Posterior vena cava (tissue), 2 donors: ENCODE results near the gene CXCR6. TPM values are rescaled to one million over a fixed set of nuclear protein-coding genes. Genes with fewer than 3 reads are reported as not detected.

Experiments
- DNase-seq: peaks from one replicate; pipeline ENCODE4 v3.0.0-alpha.2; 2020; ENCODE audit warnings: low spot score
- intact Hi-C, 2 donors: fragments of 100-400 bp; cut with DNase I; formaldehyde crosslinking; loops; one replicate each; pipeline versions ENCODE4 v1.14.1 to v1.14.2; 2022 to 2023
- total RNA-seq, 2 donors: library from RNA; stranded (reverse); fragmentation: NEBNext Ultra II Directional; extraction: Animal tissue kit (Norgen Biotek cat#: 25700); gene quantifications; one replicate each; pipeline ENCODE4 v1.2.1, GENCODE V29; 2021
- donor health status: DM: yes; HTN: yes; CAD: no.
- donor health status: DM: yes; HTN: yes; CAD: no.

CXCR6 gene
- total RNA-seq, 2 donors from 2014 or later, result 0.42 to 0.76 TPM

DNA sequence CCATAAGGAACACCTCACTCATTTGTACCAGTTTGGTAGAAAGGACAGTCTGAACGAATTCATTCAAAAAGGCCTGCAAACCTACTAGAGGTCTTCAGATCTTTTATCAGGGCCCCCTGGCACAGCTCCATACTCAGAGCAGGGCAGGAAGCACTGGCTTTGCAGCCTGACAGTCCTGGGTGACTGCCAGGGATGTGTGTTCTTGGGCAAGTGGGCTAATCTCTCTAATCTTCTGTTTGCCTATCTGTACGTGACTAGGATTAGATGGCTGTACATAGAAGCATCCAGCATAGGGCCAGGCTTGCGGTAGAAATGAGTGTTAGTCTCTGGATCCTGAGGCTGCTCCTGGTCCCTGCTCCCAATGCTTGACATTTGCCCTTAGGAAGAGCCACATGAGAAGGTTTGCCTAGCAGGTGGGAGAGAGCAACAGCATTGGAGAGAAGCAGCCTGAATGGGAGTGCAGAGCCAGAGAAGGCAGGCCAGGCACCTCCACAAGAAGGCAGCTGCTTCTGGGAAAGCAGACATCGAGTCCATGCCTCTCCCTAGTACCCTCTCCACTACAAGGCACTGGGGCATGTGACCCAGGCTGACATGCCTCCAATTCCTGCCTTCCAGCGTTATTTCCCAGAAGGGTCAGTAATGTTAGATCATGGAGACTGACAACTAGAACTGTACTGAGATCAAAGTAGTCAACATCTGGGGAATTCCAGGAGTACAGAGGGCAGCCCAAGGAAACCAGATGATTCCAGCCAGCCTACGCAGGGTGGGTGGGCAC is 1.0 kb upstream of the CXCR6 start:
- no peak for DNase-seq
- intact Hi-C loops, result no loop called here

DNA sequence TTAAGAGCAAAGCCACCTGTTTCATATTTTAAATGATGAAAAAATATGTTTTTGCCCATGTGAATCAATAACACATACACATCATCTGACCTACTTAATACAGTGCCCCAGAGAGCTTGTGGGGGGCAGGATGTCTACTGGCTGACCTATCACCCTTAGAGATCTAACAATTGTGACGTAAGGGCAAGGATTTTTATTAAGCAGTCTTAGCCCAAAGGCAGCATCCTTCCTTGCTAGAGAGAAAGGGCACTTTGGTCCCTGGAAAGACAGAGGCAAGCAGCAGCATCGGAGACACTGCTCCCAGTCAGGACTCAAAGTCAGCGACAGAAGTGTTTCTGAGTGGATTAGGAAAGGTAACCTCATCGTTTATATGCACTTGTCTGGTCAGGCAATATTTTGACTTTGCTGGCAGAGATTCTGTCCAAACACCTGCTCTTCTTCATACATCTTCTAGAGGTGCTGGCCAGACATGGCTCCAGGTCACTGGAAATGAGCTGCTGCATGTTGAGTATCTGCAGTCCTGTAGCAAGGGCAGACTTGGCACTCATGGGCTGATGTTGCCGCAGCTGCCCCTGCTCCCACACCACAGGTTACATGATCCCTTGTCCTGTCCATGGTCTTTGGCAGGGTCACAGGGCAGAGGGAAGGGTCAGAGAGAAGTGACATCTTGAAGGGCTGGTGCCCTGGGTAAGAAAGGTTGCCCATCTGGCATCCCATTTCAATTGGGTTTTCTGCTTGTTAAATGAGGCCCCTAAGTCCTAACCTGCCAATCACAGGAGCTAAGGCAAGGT is 1.8 kb downstream of the CXCR6 start:
- intact Hi-C loops, result no loop called here
- no peak for DNase-seq

DNA sequence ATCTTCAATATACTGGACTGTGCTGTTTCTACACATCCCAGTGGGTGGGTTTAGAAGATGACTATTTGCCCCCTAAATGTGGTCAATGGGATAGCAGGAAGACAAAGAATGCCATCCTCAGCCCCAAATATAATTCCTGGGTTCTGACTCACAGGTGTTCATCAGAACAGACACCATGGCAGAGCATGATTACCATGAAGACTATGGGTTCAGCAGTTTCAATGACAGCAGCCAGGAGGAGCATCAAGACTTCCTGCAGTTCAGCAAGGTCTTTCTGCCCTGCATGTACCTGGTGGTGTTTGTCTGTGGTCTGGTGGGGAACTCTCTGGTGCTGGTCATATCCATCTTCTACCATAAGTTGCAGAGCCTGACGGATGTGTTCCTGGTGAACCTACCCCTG is 3.0 kb downstream of the CXCR6 start:
- no peak for DNase-seq
- intact Hi-C loops, result no loop called here

DNA sequence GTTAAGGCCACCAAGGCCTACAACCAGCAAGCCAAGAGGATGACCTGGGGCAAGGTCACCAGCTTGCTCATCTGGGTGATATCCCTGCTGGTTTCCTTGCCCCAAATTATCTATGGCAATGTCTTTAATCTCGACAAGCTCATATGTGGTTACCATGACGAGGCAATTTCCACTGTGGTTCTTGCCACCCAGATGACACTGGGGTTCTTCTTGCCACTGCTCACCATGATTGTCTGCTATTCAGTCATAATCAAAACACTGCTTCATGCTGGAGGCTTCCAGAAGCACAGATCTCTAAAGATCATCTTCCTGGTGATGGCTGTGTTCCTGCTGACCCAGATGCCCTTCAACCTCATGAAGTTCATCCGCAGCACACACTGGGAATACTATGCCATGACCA is 3.6 kb downstream of the CXCR6 start:
- no peak for DNase-seq
- intact Hi-C loops, result no loop called here

DNA sequence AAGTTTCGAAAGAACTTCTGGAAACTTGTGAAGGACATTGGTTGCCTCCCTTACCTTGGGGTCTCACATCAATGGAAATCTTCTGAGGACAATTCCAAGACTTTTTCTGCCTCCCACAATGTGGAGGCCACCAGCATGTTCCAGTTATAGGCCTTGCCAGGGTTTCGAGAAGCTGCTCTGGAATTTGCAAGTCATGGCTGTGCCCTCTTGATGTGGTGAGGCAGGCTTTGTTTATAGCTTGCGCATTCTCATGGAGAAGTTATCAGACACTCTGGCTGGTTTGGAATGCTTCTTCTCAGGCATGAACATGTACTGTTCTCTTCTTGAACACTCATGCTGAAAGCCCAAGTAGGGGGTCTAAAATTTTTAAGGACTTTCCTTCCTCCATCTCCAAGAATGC is 4.1 kb downstream of the CXCR6 start:
- no peak for DNase-seq
- intact Hi-C loops, result no loop called here

DNA sequence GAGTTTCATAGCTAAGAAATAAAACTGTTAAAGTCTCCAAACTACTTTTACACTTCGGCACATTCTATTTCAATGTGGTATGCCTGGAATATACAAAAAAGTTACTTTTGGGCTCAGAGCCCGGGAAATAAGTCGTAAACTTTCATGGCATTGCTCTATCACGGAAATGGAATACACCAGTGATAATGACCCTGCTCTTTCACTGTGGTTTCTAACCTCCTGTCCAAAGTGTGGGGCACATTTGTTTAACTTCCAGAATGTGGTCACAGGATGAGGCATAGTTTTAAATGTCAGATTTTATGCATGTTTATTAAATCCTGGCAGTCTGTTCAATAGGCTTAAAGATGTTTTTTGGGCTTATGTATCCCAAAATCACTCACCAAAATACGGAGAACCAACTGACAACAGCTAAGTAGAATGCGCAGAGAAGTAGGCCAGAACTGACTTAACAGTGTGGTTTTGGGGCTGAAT is 5.1 kb downstream of the CXCR6 start:
- intact Hi-C loops, result no loop called here
- no peak for DNase-seq

DNA sequence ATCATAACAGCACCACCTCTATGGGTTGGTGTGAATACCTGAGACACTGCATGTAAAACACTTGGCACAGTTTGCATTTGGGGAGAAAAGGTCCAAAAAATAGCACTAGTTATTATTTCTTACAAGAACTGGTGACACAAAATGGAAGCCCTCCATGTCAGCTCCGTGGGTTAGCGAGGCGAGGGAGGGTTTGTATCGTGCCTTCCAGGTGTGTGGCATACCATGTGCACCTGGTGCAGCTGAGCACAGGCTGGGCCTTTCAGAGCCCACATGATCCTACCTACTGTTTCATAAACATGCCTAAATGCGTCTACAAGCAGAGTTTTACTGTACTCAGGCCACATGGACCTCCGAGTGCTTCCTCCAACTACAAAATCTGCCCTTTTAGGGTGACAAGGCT is 5.6 kb downstream of the CXCR6 start:
- DNase-seq, result no peak
- intact Hi-C loops, result no loop called here

DNA sequence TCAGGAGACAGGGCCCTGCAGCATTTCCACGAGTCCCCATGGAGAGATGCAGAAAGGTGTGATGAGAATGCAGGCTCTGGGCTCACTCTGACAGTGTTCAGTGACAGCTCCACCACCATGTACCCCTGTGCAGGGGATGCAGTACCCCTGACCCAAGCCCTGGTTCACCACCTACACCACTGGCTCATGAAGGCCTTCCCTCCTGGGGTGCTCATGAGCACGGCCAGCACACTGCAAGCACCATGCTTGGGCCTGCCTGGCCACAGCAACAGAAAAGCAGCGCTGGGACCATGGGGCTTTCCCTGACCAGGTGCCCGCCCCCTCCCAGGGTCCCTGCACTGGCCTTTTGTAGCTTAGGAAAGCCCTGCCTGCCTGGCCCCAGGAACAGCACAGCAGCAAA is 6.2 kb downstream of the CXCR6 start:
- intact Hi-C loops, result no loop called here
- DNase-seq, result no peak

DNA sequence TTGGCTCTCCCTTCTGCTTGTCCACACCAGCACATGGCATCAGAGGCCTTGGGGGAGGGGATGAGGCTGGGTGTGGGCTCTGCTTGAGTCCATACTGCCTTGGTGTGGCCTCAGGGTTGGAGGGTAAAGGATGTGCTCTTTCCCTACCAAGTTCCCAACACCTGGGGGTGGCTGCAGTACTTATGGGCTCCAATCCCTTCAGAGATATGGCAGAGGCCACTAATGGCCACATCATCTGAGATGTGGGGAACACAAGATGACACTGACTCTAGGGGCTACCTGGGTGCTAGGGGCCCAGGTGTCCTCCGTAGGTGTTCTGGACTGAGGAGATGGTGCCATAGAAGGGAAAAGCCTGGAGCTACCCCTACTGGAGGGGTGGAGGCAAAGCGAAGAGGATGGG is 6.9 kb downstream of the CXCR6 start:
- no peak for DNase-seq
- intact Hi-C loops, result no loop called here

DNA sequence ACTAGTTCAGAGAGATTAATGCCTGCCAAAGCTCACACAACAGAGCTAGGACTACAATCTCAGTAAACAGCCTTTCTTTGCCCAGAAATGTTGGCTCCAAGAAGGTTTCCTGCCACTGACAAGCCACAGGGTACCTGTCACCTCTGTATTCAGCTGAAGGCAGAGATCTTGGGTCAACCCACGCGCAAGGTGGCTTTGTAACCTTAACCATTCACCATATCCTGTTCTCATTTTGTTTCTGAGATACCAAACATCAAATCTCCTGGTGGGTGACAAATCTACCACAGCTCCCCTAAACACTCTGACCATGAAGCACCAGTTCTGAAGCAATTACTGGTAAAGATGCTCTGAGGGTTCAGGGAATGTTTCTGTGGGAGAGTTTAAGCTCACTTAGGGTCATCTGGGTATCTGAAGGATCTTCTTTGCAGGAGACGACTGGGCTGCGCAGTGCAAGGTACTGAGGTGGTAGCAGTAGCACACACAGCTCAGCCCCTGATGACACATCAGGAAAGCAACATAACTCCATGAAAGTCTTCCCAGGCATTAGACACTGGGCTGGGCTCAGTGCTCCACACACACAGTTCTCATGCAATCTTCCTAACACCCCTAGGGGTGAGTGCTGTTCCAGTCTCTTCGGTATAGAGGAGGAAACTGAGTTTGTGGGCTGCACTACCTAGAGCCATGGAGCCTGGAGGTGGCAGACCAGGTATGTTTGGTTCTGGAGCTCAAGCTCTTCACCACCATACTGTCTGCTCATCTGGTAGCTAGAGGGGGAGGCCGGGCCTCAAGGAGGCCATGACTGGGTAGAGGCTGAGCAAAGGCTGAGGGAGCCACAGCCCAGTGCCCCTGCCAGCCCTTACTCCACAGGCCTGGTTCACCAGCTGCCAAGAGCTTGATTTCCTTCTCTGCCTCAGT is 7.7 kb downstream of the CXCR6 start:
- no peak for DNase-seq
- intact Hi-C loops, result no loop called here

DNA sequence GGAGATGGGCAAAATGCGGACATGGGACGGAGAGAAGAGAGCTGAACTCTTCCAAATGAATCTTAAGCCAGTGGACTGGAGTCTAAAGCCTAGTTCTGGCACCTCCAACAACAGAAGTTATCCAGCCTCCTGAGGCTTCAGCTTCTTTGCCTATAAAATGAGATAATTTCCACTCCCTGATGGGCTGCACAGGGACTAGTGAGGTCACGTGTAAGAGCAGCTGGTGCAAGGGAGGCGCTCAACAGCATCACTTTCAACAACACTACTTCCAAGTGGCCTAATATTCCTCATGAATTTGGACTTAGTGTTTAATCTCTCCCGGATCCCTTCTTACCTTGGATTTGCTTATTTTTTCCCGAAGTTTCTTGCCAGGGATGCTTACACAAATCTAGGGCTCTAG is 8.7 kb downstream of the CXCR6 start:
- intact Hi-C loops, result no loop called here
- no peak for DNase-seq

DNA sequence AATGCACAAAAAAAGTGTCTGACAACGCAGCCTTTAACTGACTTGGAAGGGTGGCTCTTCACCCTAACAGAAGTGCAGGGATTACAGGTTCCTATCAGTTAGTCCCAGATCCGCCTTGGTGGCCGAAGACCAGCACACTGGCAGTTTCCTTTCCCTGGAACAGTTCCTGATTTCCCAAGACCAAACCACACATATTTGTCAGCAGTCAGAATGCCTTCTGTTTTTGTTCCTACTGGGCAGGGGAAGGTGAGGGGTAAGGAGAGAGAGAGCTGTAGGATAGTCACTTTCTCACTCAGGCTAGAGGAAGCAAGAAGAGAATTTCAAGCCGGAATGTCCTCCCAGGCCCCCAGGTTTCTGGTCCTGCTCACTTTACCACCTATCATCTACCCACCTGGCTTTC is 9.2 kb downstream of the CXCR6 start:
- intact Hi-C loops, result no loop called here
- no peak for DNase-seq

DNA sequence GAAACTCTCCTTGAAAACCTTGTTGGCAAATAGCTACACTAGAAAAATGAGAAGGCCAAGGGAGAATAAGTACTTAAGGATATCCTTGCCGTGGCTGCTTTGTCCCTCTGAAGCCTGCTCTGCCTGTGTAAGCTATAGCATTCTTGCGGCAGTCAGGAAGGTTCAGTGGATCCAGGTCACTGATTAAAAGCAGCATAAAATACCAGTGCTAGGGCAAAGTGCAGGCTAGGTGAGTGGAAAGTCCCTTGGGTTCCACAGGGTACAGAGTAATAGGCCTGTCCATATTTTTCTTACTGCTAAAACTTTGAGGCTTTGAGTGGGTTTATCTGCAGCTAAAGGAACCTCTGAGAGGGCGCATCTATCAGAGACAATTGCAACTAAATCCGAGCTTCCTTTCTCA is 10.3 kb downstream of the CXCR6 start:
- intact Hi-C loops, result no loop called here
- no peak for DNase-seq

DNA sequence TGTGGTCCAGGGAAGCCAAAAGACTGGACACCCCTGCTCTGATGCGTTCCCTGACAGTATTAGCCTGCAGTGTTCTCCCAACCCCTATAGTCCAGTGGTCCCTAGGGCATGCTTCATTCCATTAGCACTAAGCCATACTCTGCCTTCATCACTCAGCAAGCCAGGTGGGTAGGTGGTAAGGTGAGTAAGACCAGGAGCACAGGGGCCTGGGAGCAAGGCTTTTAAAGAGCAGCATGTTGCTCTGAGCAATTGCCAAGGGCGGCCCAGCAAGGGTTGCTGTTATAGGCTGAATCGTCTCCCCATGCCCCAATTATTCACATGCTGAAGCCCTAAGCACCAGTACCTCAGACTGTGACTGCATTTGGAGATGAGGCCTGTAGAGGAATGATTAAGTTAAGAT is 11.0 kb downstream of the CXCR6 start:
- intact Hi-C loops, result no loop called here
- DNase-seq, result no peak

DNA sequence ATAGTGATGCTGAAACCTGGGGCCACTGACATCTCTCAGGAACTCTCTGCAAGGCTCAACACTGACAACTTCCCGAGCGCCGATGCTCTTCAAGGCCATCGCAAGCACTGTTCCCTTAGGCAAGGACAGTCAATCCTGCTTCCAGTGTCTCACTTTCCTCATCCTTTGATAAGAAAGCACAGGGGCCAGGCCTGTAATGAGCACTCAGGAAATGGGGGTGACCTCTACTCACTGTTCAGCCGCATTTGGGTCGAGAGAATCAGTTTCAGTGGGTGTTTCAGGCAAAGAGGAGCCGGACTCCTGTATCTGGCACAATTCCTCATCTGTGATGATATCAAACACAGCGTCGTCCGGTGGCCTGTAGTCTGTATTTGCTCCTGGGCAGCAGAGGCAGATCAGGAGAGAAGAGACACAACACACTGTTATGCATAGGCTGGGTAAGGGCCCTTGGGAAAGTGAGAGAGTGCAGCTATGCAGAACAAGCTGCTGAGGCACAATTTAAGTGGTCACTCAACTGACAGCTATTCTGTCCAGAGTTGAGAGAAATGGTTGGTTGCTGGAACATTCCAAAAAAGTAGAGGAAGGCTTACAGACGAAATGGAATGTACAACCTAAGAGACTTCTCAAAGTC is 11.9 kb downstream of the CXCR6 start:
- no peak for DNase-seq
- intact Hi-C loops, result no loop called here

DNA sequence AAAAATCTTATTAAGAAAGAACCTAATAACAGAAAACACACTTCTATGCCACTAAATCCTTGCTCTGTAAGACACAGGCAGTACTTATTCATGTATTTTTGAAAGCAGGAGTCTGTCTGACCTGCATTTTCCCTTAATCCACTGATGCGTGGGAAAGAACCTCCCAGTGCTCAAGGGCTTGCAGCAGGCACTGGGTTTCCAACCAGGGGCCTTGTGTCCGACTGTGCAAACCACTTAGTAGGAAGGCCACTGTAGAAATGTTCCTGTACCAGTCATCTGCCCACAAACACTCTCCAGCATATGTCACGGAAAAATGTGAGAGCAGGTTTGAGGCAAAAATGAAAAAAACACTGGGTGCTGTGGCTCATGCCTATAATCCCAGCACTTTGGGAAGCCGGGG is 12.4 kb downstream of the CXCR6 start:
- intact Hi-C loops, result no loop called here
- no peak for DNase-seq

DNA sequence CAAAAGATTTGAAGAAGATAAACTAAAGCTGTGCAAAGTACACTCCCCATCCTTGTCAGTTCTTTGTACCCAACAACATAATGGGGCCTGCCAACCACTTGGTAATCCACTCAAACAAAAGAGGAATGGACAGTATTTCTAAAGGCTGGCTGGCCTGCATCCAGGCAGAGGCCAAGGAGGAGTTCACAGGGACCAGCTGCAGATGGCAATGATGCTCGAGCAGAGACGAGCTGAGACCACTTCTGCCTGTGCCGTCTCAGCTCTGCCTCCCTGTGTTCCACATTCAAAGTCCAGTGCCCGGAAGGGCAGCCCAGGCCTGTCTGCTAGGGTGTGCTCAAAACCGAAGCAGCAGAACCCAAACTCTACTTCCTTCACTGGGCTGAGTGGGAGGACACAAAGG is 14.3 kb downstream of the CXCR6 start:
- intact Hi-C loops, result no loop called here
- no peak for DNase-seq

DNA sequence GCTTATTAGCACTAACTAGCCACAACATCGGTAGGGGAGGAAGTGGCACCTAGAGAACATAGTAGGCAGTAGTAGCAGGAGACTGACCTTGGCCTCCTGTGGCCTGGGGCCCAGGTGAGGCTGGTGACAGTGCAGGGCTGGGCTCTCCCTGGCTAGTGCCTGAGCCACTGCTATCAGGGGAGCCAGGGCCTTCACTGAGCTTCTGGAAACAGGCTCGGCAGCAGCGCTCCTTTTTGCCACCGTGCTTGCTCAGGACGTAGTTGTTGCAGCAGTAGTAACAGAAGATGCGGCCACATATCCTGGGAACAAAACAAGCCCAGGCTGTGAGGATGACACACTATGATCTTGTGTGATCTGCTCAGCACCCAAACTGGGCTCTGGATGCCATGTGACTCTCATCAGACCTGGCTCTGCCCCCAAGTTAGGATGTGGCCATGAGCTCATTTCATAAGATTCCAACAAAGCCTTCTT is 15.1 kb downstream of the CXCR6 start:
- no peak for DNase-seq
- intact Hi-C loops, result no loop called here

DNA sequence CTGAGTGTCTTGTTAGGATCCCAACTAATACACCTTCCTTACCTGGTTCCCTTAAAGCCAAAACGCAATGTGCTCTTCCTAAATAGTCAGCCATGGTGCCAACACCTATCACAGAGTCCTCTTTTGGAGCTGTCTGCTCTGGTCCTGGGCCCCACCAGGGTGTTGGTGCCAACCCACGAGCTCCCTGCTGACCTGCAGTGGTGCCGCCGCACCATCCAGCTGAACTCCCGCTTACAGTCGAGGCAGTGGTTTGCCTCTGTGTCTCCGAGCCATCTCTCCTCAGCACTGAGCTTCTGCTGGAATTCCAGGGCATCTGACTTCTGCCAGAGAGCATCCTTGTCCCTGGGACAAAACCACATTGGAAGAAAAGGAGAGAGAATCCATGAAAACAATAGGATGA is 15.9 kb downstream of the CXCR6 start:
- DNase-seq, result no peak

More for the DNA sequence above, 15.9 kb downstream of the CXCR6 start:
- intact Hi-C loops, result no loop called here
